NOMO-1 treated with DMSO at 0.1 percent for 48 hours (cell line): ENCODE data around the gene FAM200A.
A peak's percentile ranks its signal among the peaks of the same experiment; 100 is the strongest.
"Not testable (repeated sequence)": the region's sequence is repeated elsewhere in the genome, so short reads cannot be mapped to it uniquely, and the experiment has no call there.

ENCODE experiments used
- DNase-seq: peaks from one replicate; lab custom pipeline; 2025; ENCODE audit not compliant: unreplicated experiment; lab: John Stamatoyannopoulos, UW

FAM200A gene

GRCh38 chr7:99551767-99552463 is at the start of gene FAM200A:
Gene FAM200A (minus strand): TSS chr7:99552114. CDS start chr7:99548407, 3,707 bp downstream.
- DNase-seq, result peak; percentile 85

- DNase-seq, result no peak
Observed at GRCh38 chr7:99599836-99600235, 47.9 kb upstream of the FAM200A start.

- DNase-seq, result no peak
Observed at GRCh38 chr7:99597762-99598501, 46.0 kb upstream of the FAM200A start, which contains the start of gene TMEM225B. Gene TMEM225B (plus strand): TSS chr7:99598267. CDS start chr7:99604389, 6,122 bp downstream.

GRCh38 chr7:99596408-99596955 is 44.6 kb upstream of the FAM200A start:
- DNase-seq, result no peak

- peak; percentile 42 for DNase-seq
Observed at GRCh38 chr7:99594948-99595745, 43.2 kb upstream of the FAM200A start.

- DNase-seq, result no peak
Observed at GRCh38 chr7:99588868-99589267, 37.0 kb upstream of the FAM200A start.

- not testable (repeated sequence) for DNase-seq
Observed at GRCh38 chr7:99580778-99581332, 28.9 kb upstream of the FAM200A start.

GRCh38 chr7:99579956-99580777 is 28.3 kb upstream of the FAM200A start:
- DNase-seq, result no peak

GRCh38 chr7:99579281-99579955 is 27.5 kb upstream of the FAM200A start:
- no peak for DNase-seq

- no peak for DNase-seq
Observed at GRCh38 chr7:99576251-99576650, 24.3 kb upstream of the FAM200A start.

GRCh38 chr7:99573257-99573656 is 21.3 kb upstream of the FAM200A start:
- no peak for DNase-seq

GRCh38 chr7:99571768-99572167 is 19.9 kb upstream of the FAM200A start:
- DNase-seq, result no peak

GRCh38 chr7:99568770-99569169 is 16.9 kb upstream of the FAM200A start:
- DNase-seq, result not testable (repeated sequence)

GRCh38 chr7:99563650-99564049 is 11.7 kb upstream of the FAM200A start:
- DNase-seq, result no peak

- DNase-seq, result peak; percentile 10
Observed at GRCh38 chr7:99562832-99563231, 10.9 kb upstream of the FAM200A start.

GRCh38 chr7:99562114-99562784 is 10.3 kb upstream of the FAM200A start:
- no peak for DNase-seq

GRCh38 chr7:99561737-99562051 is 9.8 kb upstream of the FAM200A start:
- DNase-seq, result no peak

GRCh38 chr7:99560834-99561736 is 9.2 kb upstream of the FAM200A start:
- DNase-seq, result peak; percentile 16
